ENCODE measurements around the gene MED13L. TPM values are rescaled to one million over a fixed set of nuclear protein-coding genes. Genes with fewer than 3 reads are reported as not detected.

MED13L gene
- total and polyA plus RNA-seq, 9 donors, result 47.8 to 198 (median 156) TPM

GRCh38 chr12:116150001-116150400 is 127.5 kb downstream of the MED13L start:
- Histone ChIP-seq H3K36me3 (no peaks in the 10 kb centered on the region), H3K27ac (no peak overlapping the region), H3K27me3 (no peaks in the 10 kb centered on the region), H3K4me3 (no peak overlapping the region), H3K4me1 (ENCODE audit: insufficient read depth) (peaks cover 13% of the 10 kb centered on the region), H3K9me3 (no peaks in the 10 kb centered on the region)
- TF ChIP-seq, protein P1, sequence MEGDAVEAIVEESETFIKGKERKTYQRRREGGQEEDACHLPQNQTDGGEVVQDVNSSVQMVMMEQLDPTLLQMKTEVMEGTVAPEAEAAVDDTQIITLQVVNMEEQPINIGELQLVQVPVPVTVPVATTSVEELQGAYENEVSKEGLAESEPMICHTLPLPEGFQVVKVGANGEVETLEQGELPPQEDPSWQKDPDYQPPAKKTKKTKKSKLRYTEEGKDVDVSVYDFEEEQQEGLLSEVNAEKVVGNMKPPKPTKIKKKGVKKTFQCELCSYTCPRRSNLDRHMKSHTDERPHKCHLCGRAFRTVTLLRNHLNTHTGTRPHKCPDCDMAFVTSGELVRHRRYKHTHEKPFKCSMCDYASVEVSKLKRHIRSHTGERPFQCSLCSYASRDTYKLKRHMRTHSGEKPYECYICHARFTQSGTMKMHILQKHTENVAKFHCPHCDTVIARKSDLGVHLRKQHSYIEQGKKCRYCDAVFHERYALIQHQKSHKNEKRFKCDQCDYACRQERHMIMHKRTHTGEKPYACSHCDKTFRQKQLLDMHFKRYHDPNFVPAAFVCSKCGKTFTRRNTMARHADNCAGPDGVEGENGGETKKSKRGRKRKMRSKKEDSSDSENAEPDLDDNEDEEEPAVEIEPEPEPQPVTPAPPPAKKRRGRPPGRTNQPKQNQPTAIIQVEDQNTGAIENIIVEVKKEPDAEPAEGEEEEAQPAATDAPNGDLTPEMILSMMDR (IDR thresholded peaks at IDR 0.05), result no peak
- TF ChIP-seq EP300 (IDR thresholded peaks at IDR 0.05) (no peak), POLR2A (IDR thresholded peaks at IDR 0.05) (no peak)
- intact Hi-C loops (cut with DNase I), result no loop called here
- no peak for DNase-seq
- WGBS, 3 donors, result 88 to 94% (median 91%) methylated on average over 4 of the region's 4 CpGs

GRCh38 chr12:116148844-116149243 is 128.6 kb downstream of the MED13L start:
- Histone ChIP-seq H3K36me3 (no peaks in the 10 kb centered on the region), H3K27me3 (no peaks in the 10 kb centered on the region), H3K4me1 (ENCODE audit: insufficient read depth) (peaks cover 14% of the 10 kb centered on the region), H3K4me3 (no peak overlapping the region), H3K9me3 (no peaks in the 10 kb centered on the region), H3K27ac (no peak overlapping the region)
- intact Hi-C loops (cut with DNase I), result no loop called here
- 86 to 92% (median 86%) methylated on average over 3 of the region's 3 CpGs for WGBS, 3 donors
- TF ChIP-seq, protein P1 (IDR thresholded peaks at IDR 0.05), result no peak
- no peak for TF ChIP-seq EP300 (IDR thresholded peaks at IDR 0.05)
- no peak for DNase-seq

DNA sequence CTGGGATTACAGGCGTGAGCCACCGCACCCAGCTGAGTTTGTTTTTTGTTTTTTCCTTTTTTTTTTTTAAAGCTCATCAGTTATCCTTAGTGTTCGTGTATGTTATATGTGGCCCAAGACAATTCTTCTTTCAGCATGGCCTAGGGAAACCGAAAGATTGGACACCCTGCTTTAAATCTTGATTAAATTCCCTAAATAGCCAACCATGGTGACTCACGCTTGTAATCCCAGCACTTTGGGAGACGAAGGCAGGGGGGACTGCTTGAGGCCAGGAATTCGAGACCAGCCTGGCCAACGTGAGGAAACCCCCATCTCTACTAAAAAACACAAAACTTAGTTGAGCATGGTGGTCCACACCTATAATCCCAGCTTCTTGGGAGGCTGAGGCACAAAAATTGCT is 131.1 kb downstream of the MED13L start:
- Histone ChIP-seq H3K4me3 (no peak overlapping the region), H3K27me3 (no peaks in the 10 kb centered on the region), H3K4me1 (ENCODE audit: insufficient read depth) (peaks cover 14% of the 10 kb centered on the region), H3K9me3 (no peaks in the 10 kb centered on the region), H3K27ac (no peak overlapping the region), H3K36me3 (no peaks in the 10 kb centered on the region)
- DNase-seq, result no peak
- TF ChIP-seq POLR2A (IDR thresholded peaks at IDR 0.05) (no peak), EP300 (IDR thresholded peaks at IDR 0.05) (no peak)
- TF ChIP-seq, protein P1 (IDR thresholded peaks at IDR 0.05), result no peak
- WGBS, 3 donors, result 94 to 96% (median 95%) methylated on average over 8 of the region's 8 CpGs
- intact Hi-C loops (cut with DNase I), result no loop called here

DNA sequence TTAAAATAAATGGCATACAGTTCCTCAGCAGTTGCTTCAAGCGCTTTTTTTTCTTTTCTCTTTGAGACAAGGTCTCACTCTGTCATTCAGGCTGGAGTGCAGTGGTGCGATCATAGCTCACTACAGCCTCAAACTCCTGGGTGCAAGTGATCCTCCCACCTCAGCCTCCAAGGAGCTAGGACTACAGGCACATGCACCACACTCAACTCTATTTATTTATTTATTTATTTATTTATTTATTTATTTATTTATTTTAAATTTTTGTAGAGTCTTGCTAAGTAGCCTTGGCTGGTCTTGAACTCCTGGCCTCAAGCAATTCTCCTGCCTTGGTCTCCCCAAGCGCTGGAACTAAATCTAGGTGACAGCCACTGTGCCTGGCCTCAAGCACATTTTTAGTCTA is 132.0 kb downstream of the MED13L start:
- Histone ChIP-seq H3K27ac (no peak overlapping the region), H3K4me1 (ENCODE audit: insufficient read depth) (peaks cover 14% of the 10 kb centered on the region), H3K27me3 (no peaks in the 10 kb centered on the region), H3K9me3 (no peaks in the 10 kb centered on the region), H3K36me3 (no peaks in the 10 kb centered on the region), H3K4me3 (no peak overlapping the region)
- TF ChIP-seq, protein P1 (IDR thresholded peaks at IDR 0.05), result no peak
- TF ChIP-seq POLR2A (IDR thresholded peaks at IDR 0.05) (no peak), EP300 (IDR thresholded peaks at IDR 0.05) (no peak)
- intact Hi-C loops (cut with DNase I), result no loop called here
- DNase-seq, result no peak
- WGBS, 3 donors, result 96 to 99% (median 99%) methylated on average over 3 of the region's 3 CpGs

GRCh38 chr12:116144384-116144783 is 133.1 kb downstream of the MED13L start:
- no peak overlapping the region for H3K4me3 ChIP-seq
- no peak overlapping the region for H3K27ac ChIP-seq
- intact Hi-C loops (cut with DNase I), result no loop called here
- TF ChIP-seq, protein P1 (IDR thresholded peaks at IDR 0.05), result no peak
- no peak for TF ChIP-seq POLR2A (IDR thresholded peaks at IDR 0.05)
- TF ChIP-seq EP300 (IDR thresholded peaks at IDR 0.05), result no peak
- H3K27me3 ChIP-seq, result no peaks in the 10 kb centered on the region
- H3K36me3 ChIP-seq, result no peaks in the 10 kb centered on the region
- no peaks in the 10 kb centered on the region for H3K9me3 ChIP-seq
- H3K4me1 ChIP-seq (ENCODE audit: insufficient read depth), result peaks cover 10% of the 10 kb centered on the region
- 64 to 92% (median 77%) methylated on average over 1 of the region's 1 CpG for WGBS, 3 donors
- no peak for DNase-seq
